ENCODE results near the gene MLF2. TPM values are rescaled to one million over a fixed set of nuclear protein-coding genes. Genes with fewer than 3 reads are reported as not detected.
A peak's percentile ranks its signal among the peaks of the same experiment; 100 is the strongest.

The MLF2 gene
- polyA plus RNA-seq, 1 donor from 2014 or later, result 134 TPM

- no peaks in the 10 kb centered on the region for H3K9me3 ChIP-seq (ENCODE audit: low read length)
- H4K20me1 ChIP-seq (ENCODE audit: insufficient read depth), result no peaks in the 10 kb centered on the region
- no peak overlapping the region for H3K4me2 ChIP-seq (ENCODE audit: low read length)
- no peaks in the 10 kb centered on the region for H3K36me3 ChIP-seq (ENCODE audit: insufficient read depth, low read length)
- H3K27me3 ChIP-seq (ENCODE audit: insufficient read depth, low read depth, low read length), result no peaks in the 10 kb centered on the region
- no peak for TF ChIP-seq EZH2 (IDR thresholded peaks at IDR 0.05; ENCODE audit: borderline replicate concordance, insufficient read depth, low read length, poor library complexity, severe bottlenecking)
- TF ChIP-seq CTCF (IDR thresholded peaks at IDR 0.05; ENCODE audit: poor library complexity, severe bottlenecking), result no peak
- TF ChIP-seq TAF1 (IDR thresholded peaks at IDR 0.05; ENCODE audit: low read depth), result no peak
- TF ChIP-seq POLR2AphosphoS5 (IDR thresholded peaks at IDR 0.05), result no peak
- no peak for TF ChIP-seq RAD21 (conservative IDR thresholded peaks at IDR 0.05)
- TF ChIP-seq, protein P1, sequence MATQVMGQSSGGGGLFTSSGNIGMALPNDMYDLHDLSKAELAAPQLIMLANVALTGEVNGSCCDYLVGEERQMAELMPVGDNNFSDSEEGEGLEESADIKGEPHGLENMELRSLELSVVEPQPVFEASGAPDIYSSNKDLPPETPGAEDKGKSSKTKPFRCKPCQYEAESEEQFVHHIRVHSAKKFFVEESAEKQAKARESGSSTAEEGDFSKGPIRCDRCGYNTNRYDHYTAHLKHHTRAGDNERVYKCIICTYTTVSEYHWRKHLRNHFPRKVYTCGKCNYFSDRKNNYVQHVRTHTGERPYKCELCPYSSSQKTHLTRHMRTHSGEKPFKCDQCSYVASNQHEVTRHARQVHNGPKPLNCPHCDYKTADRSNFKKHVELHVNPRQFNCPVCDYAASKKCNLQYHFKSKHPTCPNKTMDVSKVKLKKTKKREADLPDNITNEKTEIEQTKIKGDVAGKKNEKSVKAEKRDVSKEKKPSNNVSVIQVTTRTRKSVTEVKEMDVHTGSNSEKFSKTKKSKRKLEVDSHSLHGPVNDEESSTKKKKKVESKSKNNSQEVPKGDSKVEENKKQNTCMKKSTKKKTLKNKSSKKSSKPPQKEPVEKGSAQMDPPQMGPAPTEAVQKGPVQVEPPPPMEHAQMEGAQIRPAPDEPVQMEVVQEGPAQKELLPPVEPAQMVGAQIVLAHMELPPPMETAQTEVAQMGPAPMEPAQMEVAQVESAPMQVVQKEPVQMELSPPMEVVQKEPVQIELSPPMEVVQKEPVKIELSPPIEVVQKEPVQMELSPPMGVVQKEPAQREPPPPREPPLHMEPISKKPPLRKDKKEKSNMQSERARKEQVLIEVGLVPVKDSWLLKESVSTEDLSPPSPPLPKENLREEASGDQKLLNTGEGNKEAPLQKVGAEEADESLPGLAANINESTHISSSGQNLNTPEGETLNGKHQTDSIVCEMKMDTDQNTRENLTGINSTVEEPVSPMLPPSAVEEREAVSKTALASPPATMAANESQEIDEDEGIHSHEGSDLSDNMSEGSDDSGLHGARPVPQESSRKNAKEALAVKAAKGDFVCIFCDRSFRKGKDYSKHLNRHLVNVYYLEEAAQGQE (IDR thresholded peaks at IDR 0.05; ENCODE audit: borderline replicate concordance), result no peak
- no peak for TF ChIP-seq MXI1 (conservative IDR thresholded peaks at IDR 0.05; ENCODE audit: poor library complexity, severe bottlenecking)
- no peak for TF ChIP-seq SMC3 (conservative IDR thresholded peaks at IDR 0.05; ENCODE audit: poor library complexity)
- no peaks in the 10 kb centered on the region for H3F3A ChIP-seq (ENCODE audit: insufficient read depth, low read length, poor library complexity, severe bottlenecking)
- no peak overlapping the region for H2AFZ ChIP-seq (ENCODE audit: low read depth, low read length)
- peak overlapping the region; percentile 100 for H3K27ac ChIP-seq (ENCODE audit: low read length)
- H3K9ac ChIP-seq (ENCODE audit: low read length), result peak overlapping the region; percentile 100
- H3K9me2 ChIP-seq (ENCODE audit: insufficient read depth, low read length), result no peaks in the 10 kb centered on the region
- H3K79me2 ChIP-seq (replicated peaks; ENCODE audit: insufficient read depth, low read length), result peaks cover 20% of the 10 kb centered on the region
- no peak overlapping the region for H3K4me3 ChIP-seq (ENCODE audit: low read length)
These were observed 1.5 kb upstream of the MLF2 start for GRCh38 chr12:6754411-6754810.

DNA sequence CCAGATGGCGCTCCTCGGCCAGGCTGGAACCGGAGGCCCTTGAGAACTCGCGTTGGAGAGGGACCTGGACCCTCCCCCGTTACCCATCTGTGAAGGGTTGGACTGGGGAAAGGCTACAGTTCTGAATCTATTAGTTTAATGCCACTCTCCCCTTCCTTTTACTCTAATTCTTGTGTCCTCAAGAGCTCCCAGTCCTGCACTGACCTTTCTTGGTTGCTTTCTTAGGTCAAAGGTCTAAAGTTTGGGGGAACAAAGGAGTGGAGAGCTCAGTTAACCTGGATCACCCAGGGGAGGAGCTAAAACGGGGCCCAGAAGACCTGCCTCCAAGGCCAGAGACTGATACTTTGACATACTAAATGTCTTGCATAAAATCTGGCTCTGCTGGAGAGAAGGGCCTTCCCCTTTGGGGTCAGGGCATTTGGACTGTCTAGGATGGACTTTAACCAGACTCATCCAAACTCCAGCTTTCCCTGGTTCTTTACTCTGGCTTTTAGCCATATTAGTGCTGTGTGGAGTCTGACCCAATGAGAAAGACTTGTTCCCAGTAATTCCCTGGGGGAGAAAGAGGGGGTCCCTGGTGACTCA, 923 bp upstream of the MLF2 start:
- Histone ChIP-seq H3K9me2 (ENCODE audit: insufficient read depth, low read length) (no peaks in the 10 kb centered on the region), H3K27me3 (ENCODE audit: insufficient read depth, low read depth, low read length) (no peaks in the 10 kb centered on the region), H3K79me2 (replicated peaks; ENCODE audit: insufficient read depth, low read length) (peaks cover 20% of the 10 kb centered on the region), H3K4me2 (ENCODE audit: low read length) (peak overlapping the region; percentile 53), H4K20me1 (ENCODE audit: insufficient read depth) (no peaks in the 10 kb centered on the region), H3F3A (ENCODE audit: insufficient read depth, low read length, poor library complexity, severe bottlenecking) (no peaks in the 10 kb centered on the region), H3K9ac (ENCODE audit: low read length) (peak overlapping the region; percentile 100), H3K27ac (ENCODE audit: low read length) (peak overlapping the region; percentile 100), H3K36me3 (ENCODE audit: insufficient read depth, low read length) (no peaks in the 10 kb centered on the region), H2AFZ (ENCODE audit: low read depth, low read length) (no peak overlapping the region), H3K4me3 (ENCODE audit: low read length) (peak overlapping the region; percentile 99), H3K9me3 (ENCODE audit: low read length) (no peaks in the 10 kb centered on the region)
- no peak for TF ChIP-seq POLR2AphosphoS5 (IDR thresholded peaks at IDR 0.05)
- peak; percentile 99 for TF ChIP-seq RAD21 (conservative IDR thresholded peaks at IDR 0.05)
- peak; percentile 99 for TF ChIP-seq SMC3 (conservative IDR thresholded peaks at IDR 0.05; ENCODE audit: poor library complexity)
